ENCODE results near the gene DGUOK. TPM values are rescaled to one million over a fixed set of nuclear protein-coding genes. Genes with fewer than 3 reads are reported as not detected.

The DGUOK gene
- total and polyA plus RNA-seq, 2 donors from 2014 or later = 44.4 to 86.2 TPM

DNA sequence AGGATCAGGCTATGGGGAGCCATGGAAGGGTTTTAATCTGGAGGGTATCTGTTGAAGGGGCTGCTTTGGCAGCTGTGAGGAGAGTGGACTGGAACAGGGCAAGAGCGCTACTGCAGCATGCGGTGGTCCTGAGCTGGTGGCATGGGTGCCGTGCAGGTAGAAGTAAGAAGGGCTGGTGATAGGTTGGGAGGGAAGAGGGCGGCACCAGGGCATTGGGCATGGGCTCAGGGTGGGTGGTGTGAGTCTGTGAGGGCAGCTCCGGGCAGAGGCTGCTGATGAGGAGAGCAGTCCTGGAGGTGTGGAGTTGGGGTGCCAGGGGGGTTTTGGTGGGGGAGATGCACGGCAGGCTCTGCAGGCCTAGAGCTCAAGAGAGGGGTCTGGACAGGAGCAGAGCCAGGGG lies 31.8 kb upstream of the DGUOK start:
- no peaks in the 10 kb centered on the region for H3K27me3 ChIP-seq (ENCODE audit: control insufficient read depth, insufficient read depth, low read length)
- no peaks in the 10 kb centered on the region for H3K4me1 ChIP-seq (ENCODE audit: control insufficient read depth in 2 of 3, insufficient read depth in 2 of 3, low read depth in 1 of 3, low read length in 3 of 3)
- no peak overlapping the region for H3K9ac ChIP-seq (ENCODE audit: low read length in 3 of 3)
- intact Hi-C loops (cut with DNase I) = no loop called here
- no peak for DNase-seq
- no peak overlapping the region for H3K27ac ChIP-seq (ENCODE audit: low read depth in 2 of 2, low read length in 2 of 2)
- FAIRE-seq = no peak
- H3K9me3 ChIP-seq (ENCODE audit: control insufficient read depth in 2 of 3, insufficient read depth in 1 of 3, low read length in 3 of 3) = no peaks in the 10 kb centered on the region
- H3K36me3 ChIP-seq (ENCODE audit: control insufficient read depth in 2 of 3, insufficient read depth in 3 of 3, low read length in 3 of 3) = no peaks in the 10 kb centered on the region
- TF ChIP-seq, protein P1, sequence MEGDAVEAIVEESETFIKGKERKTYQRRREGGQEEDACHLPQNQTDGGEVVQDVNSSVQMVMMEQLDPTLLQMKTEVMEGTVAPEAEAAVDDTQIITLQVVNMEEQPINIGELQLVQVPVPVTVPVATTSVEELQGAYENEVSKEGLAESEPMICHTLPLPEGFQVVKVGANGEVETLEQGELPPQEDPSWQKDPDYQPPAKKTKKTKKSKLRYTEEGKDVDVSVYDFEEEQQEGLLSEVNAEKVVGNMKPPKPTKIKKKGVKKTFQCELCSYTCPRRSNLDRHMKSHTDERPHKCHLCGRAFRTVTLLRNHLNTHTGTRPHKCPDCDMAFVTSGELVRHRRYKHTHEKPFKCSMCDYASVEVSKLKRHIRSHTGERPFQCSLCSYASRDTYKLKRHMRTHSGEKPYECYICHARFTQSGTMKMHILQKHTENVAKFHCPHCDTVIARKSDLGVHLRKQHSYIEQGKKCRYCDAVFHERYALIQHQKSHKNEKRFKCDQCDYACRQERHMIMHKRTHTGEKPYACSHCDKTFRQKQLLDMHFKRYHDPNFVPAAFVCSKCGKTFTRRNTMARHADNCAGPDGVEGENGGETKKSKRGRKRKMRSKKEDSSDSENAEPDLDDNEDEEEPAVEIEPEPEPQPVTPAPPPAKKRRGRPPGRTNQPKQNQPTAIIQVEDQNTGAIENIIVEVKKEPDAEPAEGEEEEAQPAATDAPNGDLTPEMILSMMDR (IDR thresholded peaks at IDR 0.05; ENCODE audit: borderline replicate concordance, extremely low read depth, insufficient read depth) = no peak
- H3K4me3 ChIP-seq (ENCODE audit: low read length in 3 of 3) = no peak overlapping the region

DNA sequence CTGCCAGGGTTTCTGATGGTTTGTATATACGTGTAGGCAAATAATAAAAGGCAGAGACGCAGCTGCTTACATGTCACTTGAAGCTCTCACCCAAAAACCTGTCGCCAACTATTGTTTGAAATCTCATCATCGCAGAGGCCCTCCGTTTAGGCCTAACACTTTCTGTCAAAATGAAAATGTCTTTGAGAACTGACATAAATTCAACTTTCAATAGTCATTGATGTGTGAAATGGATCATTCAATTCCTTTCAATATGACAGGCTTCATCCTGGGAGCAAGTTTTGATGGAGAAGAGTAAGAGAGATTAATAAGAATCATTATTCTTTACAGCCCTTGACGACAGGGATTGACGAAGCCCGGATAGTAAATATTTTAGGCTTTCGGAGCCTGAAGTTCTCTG lies 31.2 kb upstream of the DGUOK start:
- TF ChIP-seq, protein P1 (IDR thresholded peaks at IDR 0.05; ENCODE audit: borderline replicate concordance, extremely low read depth, insufficient read depth) = no peak
- Histone ChIP-seq H3K4me1 (ENCODE audit: control insufficient read depth in 2 of 3, insufficient read depth in 2 of 3, low read depth in 1 of 3, low read length in 3 of 3) (no peaks in the 10 kb centered on the region), H3K4me3 (ENCODE audit: low read length in 3 of 3) (no peak overlapping the region), H3K36me3 (ENCODE audit: control insufficient read depth in 2 of 3, insufficient read depth in 3 of 3, low read length in 3 of 3) (no peaks in the 10 kb centered on the region), H3K9ac (ENCODE audit: low read length in 3 of 3) (no peak overlapping the region), H3K9me3 (ENCODE audit: control insufficient read depth in 2 of 3, insufficient read depth in 1 of 3, low read length in 3 of 3) (no peaks in the 10 kb centered on the region), H3K27ac (ENCODE audit: low read depth in 2 of 2, low read length in 2 of 2) (no peak overlapping the region), H3K27me3 (ENCODE audit: control insufficient read depth, insufficient read depth, low read length) (no peaks in the 10 kb centered on the region)
- FAIRE-seq (no peak), DNase-seq (no peak)
- intact Hi-C loops (cut with DNase I) = no loop called here

DNA sequence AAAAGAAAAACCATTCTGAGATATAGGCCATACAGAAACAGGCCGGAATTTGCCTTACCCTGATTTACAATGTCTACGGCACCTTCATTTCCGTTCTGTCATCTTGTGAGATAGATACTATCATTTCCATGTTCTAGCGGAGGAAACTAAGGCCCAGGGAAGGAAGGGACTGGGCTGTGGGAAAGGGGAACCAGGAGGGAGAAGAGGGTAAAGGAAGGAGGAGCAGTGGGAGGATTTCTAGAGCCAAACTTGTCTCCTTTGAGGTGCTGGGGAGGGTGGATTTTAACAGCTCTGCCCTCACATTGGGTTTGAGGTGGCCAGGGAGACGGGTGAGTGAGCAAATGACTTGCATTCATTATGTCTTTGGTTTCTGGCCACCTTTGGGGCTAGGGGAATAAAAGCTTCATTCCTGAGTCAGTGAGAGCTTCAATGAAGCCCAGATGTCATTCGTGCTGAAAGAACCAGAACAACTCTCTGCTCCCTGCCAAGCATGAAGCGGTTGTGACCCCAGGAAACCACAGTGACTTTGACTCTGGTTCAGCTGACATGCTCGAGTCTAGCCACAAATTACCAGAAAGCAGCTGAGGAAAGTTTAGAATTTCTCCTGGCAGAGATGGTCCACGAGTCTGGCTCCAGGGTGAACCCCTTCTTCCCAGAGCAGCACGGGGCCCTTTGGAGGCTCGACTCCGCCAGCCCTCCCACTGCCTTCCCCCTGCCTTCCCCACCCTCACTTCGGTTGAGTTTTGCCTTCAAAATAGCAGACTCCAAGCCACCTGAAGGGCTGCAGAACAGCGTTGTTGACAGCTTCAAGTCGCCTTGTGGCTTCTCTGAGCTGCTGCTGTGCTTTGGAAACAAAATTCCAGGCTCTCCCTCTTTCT lies 30.1 kb upstream of the DGUOK start:
- peak in 1 of 5 donors; percentile 7 for DNase-seq
- intact Hi-C loops (cut with DNase I) = no loop called here

More for the DNA sequence above, 30.1 kb upstream of the DGUOK start:
- Histone ChIP-seq H3K9ac (ENCODE audit: low read length in 3 of 3) (no peak overlapping the region), H3K4me3 (ENCODE audit: low read length in 3 of 3) (no peak overlapping the region), H3K36me3 (ENCODE audit: control insufficient read depth in 2 of 3, insufficient read depth in 3 of 3, low read length in 3 of 3) (no peaks in the 10 kb centered on the region), H3K4me1 (ENCODE audit: control insufficient read depth in 2 of 3, insufficient read depth in 2 of 3, low read depth in 1 of 3, low read length in 3 of 3) (no peaks in the 10 kb centered on the region), H3K9me3 (ENCODE audit: control insufficient read depth in 2 of 3, insufficient read depth in 1 of 3, low read length in 3 of 3) (no peaks in the 10 kb centered on the region), H3K27me3 (ENCODE audit: control insufficient read depth, insufficient read depth, low read length) (no peaks in the 10 kb centered on the region), H3K27ac (ENCODE audit: low read depth in 2 of 2, low read length in 2 of 2) (no peak overlapping the region)
- TF ChIP-seq, protein P1 (IDR thresholded peaks at IDR 0.05; ENCODE audit: borderline replicate concordance, extremely low read depth, insufficient read depth) = no peak
- no peak for FAIRE-seq
